HG03354 (cell line): ENCODE results near the gene GNRH2.

Experiments used
- ATAC-seq: cut with Tn5 transposase; IDR thresholded peaks from one replicate; pipeline ENCODE4 v1.9.1; 2021; ENCODE audit warnings: mild to moderate bottlenecking; ENCODE audit not compliant: unreplicated experiment, poor library complexity, severe bottlenecking

GNRH2 gene

GRCh38 chr20:3094848-3095629 is 51.6 kb downstream of the GNRH2 start:
- ATAC-seq: no peak
